GM20000 (cell line): ENCODE measurements around the gene OR6X1.
"Not testable (repeated sequence)": the region's sequence is repeated elsewhere in the genome, so short reads cannot be mapped to it uniquely, and the experiment has no call there.

Experiments
- DNase-seq: peaks from one replicate; pipeline ENCODE4 v3.0.0; 2012; ENCODE audit warnings: low spot score
- TF ChIP-seq, protein P1 (sequence below): IDR thresholded peaks from 2 replicates; pipeline ENCODE4 v1.5.1; 2012; ENCODE audit warnings: mild to moderate bottlenecking, control low read depth; ENCODE audit errors: extremely low read depth, missing control alignments

The OR6X1 gene

GRCh38 chr11:123755813-123756212, 1.5 kb upstream of the OR6X1 start:
- no peak for DNase-seq
- TF ChIP-seq, protein P1, sequence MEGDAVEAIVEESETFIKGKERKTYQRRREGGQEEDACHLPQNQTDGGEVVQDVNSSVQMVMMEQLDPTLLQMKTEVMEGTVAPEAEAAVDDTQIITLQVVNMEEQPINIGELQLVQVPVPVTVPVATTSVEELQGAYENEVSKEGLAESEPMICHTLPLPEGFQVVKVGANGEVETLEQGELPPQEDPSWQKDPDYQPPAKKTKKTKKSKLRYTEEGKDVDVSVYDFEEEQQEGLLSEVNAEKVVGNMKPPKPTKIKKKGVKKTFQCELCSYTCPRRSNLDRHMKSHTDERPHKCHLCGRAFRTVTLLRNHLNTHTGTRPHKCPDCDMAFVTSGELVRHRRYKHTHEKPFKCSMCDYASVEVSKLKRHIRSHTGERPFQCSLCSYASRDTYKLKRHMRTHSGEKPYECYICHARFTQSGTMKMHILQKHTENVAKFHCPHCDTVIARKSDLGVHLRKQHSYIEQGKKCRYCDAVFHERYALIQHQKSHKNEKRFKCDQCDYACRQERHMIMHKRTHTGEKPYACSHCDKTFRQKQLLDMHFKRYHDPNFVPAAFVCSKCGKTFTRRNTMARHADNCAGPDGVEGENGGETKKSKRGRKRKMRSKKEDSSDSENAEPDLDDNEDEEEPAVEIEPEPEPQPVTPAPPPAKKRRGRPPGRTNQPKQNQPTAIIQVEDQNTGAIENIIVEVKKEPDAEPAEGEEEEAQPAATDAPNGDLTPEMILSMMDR = no peak

DNA sequence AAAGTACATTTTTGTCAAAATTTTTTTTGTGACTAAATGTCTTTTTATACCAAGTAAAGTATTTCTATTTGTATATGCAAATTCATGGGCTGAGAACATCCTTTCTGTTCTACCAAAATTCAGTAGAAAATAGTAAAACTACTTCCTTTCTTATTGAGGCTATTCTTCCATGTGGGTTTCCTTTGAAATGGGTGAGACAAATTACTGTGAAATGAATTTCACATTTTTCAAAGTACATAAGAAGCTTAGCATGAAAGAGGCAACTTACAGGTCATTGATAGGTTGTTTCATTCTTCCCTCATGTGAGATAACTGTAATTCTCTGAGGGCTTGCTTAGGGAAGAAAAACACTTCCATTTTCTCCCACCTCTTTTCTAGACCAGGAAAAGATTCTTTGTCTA, 1.0 kb upstream of the OR6X1 start:
- TF ChIP-seq, protein P1 = no peak
- DNase-seq = no peak

DNA sequence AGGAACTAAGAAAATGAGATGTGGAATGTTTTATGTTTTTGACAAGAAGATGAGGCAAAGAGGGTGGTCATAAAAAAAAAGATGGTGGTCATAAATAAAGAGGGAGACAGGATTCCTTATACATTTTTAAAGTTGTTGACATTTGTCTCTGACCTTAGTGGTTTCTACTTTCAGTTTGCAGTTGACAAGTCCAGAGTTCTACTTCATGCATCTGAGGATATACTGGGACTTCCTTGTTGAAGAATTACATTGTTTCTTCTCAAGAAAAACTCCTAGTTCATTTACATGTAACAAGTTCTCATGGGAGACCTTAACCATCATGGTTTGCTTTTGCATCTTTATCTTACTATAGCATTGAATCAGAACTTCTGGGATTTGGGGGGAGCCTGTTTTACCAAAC, 1.2 kb downstream of the OR6X1 start:
- TF ChIP-seq, protein P1 = no peak
- no peak for DNase-seq

DNA sequence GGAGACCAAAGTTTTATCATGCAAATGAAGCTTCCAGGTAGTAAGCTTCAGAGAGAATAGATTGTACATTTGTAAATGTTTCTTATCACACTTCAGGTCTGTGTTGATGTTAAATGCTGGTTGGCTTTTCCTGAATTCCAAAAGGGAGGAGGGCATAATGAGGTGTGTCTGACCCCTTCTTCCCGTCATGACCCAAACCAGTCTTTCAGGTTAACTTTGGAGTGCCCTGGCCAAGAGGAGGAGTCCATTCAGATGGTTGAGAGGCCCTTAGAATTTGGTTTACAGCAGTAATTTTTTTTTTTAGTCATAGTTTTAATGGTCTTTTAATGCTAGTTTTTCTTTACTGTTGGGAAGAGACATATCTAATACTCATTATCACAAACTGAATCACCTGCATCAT, 2.5 kb downstream of the OR6X1 start:
- TF ChIP-seq, protein P1 = no peak
- DNase-seq = no peak

DNA sequence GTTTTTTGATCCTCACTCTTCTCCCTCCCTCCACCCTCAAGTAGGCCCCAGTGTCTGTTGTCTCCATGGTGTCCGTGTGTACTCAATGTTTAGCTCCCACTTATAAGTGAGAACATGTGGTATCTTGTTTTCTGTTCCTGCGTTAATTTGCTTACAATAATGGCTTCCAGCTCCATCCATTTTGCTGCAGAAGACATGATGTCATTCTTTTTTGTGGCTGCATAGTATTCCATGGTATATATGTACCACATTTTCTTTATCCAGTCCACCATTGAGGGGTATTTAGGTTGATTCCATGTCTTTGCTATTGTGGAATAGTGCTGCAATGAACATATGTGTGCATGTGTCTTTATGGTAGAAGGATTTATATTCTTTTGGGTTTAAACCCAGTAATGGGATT, 6.0 kb downstream of the OR6X1 start:
- not testable (repeated sequence) for DNase-seq

- no peak for DNase-seq
- TF ChIP-seq, protein P1 = no peak
Observed at GRCh38 chr11:123745764-123746451, 8.4 kb downstream of the OR6X1 start.

GRCh38 chr11:123742724-123743120, 11.6 kb downstream of the OR6X1 start:
- TF ChIP-seq, protein P1 = no peak
- no peak for DNase-seq

- peak; percentile 30 for DNase-seq
- TF ChIP-seq, protein P1 = no peak
Observed at GRCh38 chr11:123742031-123742723, 12.1 kb downstream of the OR6X1 start.
